GM12864 (cell line): ENCODE data around the gene TMEM272.

Source experiments
- DNase-seq: peaks from one replicate; pipeline ENCODE4 v3.0.0-alpha.2; 2011; ENCODE audit warnings: low read depth
- H3K4me3 ChIP-seq: 2 replicates; pipeline ENCODE4 v1.5.1; 2011; ENCODE audit warnings: mild to moderate bottlenecking, low read depth, low read length, control low read depth
- TF ChIP-seq, protein P1 (sequence below): IDR thresholded peaks from 2 replicates; pipeline ENCODE4 v1.5.1; 2011; ENCODE audit warnings: low read depth, mild to moderate bottlenecking, moderate library complexity, low read length, control low read depth, inconsistent platforms; ENCODE audit errors: missing control alignments

The TMEM272 gene

DNA sequence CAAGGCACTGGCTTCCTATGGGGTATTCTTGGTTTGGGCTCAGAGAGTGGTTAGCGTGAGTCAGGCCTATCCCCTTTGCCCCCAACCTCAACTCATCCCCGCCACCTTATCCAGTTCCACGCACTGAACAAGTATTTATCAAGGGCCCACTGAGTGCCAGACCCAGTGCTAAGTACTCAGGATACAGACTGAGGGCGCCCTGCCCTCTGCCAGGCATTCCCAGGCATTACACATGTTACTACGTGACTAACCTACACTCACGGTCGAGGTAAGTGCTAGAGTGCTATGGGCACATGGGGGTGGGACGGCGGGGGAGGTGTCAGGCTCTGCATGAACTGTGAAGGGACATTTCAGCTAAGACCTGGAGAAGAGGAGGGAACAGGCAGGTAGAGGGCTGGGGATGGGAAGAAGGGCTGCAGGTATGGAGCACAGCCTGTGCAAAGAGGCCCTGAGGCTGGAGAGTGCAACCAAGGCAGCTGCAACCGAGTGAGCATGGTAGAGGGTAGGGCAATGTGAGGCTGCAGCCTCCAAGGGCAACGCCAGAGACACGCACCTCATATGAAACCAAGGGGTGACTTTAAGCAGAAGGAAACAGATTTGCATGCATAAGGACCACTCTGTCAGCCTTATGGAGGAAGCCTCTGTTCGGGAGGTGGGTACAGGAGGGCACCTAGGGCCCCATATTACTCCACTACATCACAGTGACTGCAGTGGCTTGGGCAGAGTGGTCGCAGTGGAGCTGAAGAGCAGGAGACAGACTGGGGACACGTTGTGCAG, 63.5 kb downstream of the TMEM272 start:
- H3K4me3 ChIP-seq: no peak overlapping the region
- no peak for DNase-seq
- TF ChIP-seq, protein P1, sequence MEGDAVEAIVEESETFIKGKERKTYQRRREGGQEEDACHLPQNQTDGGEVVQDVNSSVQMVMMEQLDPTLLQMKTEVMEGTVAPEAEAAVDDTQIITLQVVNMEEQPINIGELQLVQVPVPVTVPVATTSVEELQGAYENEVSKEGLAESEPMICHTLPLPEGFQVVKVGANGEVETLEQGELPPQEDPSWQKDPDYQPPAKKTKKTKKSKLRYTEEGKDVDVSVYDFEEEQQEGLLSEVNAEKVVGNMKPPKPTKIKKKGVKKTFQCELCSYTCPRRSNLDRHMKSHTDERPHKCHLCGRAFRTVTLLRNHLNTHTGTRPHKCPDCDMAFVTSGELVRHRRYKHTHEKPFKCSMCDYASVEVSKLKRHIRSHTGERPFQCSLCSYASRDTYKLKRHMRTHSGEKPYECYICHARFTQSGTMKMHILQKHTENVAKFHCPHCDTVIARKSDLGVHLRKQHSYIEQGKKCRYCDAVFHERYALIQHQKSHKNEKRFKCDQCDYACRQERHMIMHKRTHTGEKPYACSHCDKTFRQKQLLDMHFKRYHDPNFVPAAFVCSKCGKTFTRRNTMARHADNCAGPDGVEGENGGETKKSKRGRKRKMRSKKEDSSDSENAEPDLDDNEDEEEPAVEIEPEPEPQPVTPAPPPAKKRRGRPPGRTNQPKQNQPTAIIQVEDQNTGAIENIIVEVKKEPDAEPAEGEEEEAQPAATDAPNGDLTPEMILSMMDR: peak; percentile 55

DNA sequence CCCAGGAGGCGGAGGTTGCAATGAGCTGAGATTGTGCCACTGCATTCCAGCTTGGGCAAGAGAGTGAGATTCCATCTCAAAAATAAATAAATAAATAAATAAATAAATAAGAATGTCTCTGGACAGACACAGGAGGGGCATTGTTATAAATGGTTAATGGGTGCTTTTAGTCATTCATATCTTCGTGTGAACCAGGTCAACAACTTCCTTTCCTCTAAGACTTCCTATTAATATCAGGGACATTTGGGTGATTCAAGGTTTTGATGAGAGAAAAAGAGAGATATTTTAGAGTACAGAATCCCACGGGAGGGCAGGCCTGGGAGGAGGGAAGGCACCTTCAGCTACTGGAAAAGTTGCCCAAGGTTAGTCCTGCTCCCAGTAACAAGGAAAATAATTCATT, 64.9 kb downstream of the TMEM272 start:
- no peak overlapping the region for H3K4me3 ChIP-seq
- no peak for DNase-seq
- TF ChIP-seq, protein P1: no peak

DNA sequence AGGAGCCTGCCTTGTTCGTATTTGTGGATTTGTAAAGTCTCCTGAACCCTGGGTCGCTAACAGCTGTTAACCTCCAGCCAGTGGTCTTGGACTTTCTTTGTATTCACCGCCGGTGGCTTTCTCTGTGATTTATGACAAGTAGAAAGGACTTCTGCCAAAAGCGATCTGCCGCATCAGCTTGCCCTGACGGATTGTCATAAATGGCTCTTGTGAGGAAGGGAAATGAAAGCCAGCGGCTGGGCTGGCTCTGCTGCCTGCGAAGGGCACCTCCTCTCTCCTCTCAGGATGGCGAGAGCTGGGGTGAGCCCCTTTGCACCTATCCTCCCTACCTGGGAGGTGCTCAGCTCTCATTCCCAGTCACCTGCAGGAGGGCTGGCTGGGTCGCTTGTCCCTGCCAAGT, 66.6 kb downstream of the TMEM272 start:
- no peak for DNase-seq
- TF ChIP-seq, protein P1: no peak
- no peak overlapping the region for H3K4me3 ChIP-seq

GRCh38 chr13:51777921-51778320, 67.1 kb downstream of the TMEM272 start:
- no peak overlapping the region for H3K4me3 ChIP-seq
- TF ChIP-seq, protein P1: no peak
- DNase-seq: no peak

DNA sequence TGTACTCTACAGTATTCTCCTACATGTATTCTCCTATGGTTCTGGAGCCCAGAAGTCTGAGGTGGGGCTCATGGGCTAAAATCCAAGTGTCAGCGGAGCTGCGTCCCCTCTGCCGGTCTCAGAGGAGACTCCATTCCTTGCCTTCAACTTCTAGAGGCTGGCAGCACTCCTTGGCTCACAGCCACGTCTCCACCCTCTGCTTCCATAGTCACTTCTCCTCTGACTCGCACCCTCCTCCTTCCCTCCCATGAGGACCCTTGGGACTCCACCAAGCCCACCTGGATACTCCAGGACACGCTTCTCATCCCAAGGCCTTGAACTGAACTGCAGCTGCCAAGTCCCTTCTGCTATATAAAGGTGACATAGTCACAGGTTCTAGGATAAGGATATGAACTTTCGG, 68.8 kb downstream of the TMEM272 start:
- DNase-seq: no peak
- no peak overlapping the region for H3K4me3 ChIP-seq
- TF ChIP-seq, protein P1: no peak

GRCh38 chr13:51773515-51773914, 71.5 kb downstream of the TMEM272 start:
- TF ChIP-seq, protein P1: no peak
- no peak for DNase-seq
- H3K4me3 ChIP-seq: no peak overlapping the region

DNA sequence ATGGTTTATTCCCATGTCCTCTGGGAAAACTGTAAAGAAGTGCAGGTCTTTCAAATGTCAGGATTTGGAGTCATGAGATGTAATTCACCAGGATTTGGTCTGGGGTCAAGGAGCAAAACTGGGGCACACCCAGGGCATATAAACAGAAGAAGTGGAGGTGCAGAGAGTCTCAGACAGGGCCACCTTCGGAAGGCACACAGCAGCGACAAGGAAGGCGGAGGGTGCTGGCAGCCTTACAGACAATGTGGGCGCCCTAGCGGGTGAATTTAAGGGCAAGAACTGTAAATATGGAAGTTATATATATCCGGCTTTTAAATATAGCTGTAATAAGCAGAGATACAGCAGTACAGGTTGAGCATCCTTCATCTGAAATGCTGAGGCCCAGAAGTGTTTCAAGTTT, 72.2 kb downstream of the TMEM272 start:
- TF ChIP-seq, protein P1: no peak
- no peak for DNase-seq
- H3K4me3 ChIP-seq: no peak overlapping the region
